SK-N-SH treated with all-trans-retinoic acid at 6 μM for 48 hours (cell line): ENCODE results near the gene CALY.

ENCODE experiments used
- ATAC-seq: fragments of 200-7000 bp; cut with Tn5 transposase; 3 replicates; pipeline ENCODE4 v1.9.1; 2020; ENCODE audit warnings: mild to moderate bottlenecking, moderate library complexity
- ARNTL ChIP-seq: fragments of 450-650 bp; formaldehyde crosslinking; IDR thresholded peaks from 2 replicates; pipeline ENCODE4 v1.5.0; 2020; ENCODE audit warnings: low read depth, mild to moderate bottlenecking, moderate library complexity, borderline replicate concordance
- BACH2 ChIP-seq: fragments of 250-450 bp; sonication (Bioruptor Pico); IDR thresholded peaks from 2 replicates; pipeline ENCODE4 v1.9.0; 2021; ENCODE audit warnings: mild to moderate bottlenecking, borderline replicate concordance
- CSDC2 ChIP-seq: fragments of 250-450 bp; sonication (Bioruptor Pico); IDR thresholded peaks from 2 replicates; pipeline ENCODE4 v1.5.0; 2020; ENCODE audit warnings: mild to moderate bottlenecking, moderate library complexity
- ESRRG ChIP-seq: fragments of 250-450 bp; sonication (Bioruptor Pico); IDR thresholded peaks from 2 replicates; pipeline ENCODE4 v1.6.1; 2021; ENCODE audit warnings: mild to moderate bottlenecking
- ISL1 ChIP-seq: fragments of 250-450 bp; sonication (Bioruptor Pico); IDR thresholded peaks from 2 replicates; pipeline ENCODE4 v2.1.2; 2022; ENCODE audit warnings: mild to moderate bottlenecking, moderate library complexity
- PPARA ChIP-seq: fragments of 250-450 bp; sonication (Bioruptor Pico); IDR thresholded peaks from 2 replicates; pipeline ENCODE4 v1.5.0; 2020; ENCODE audit warnings: mild to moderate bottlenecking, borderline replicate concordance
- RARB ChIP-seq: fragments of 250-450 bp; sonication (Bioruptor Pico); IDR thresholded peaks from 2 replicates; pipeline ENCODE4 v1.8.0; 2021; ENCODE audit warnings: mild to moderate bottlenecking, moderate library complexity
- ZC3H10 ChIP-seq: fragments of 250-450 bp; sonication (Bioruptor Pico); IDR thresholded peaks from 2 replicates; pipeline ENCODE4 v1.5.1; 2021; ENCODE audit warnings: mild to moderate bottlenecking, moderate library complexity
- ZFP3 ChIP-seq: fragments of 250-450 bp; sonication (Bioruptor Pico); IDR thresholded peaks from 2 replicates; pipeline ENCODE4 v1.5.0; 2020; ENCODE audit warnings: mild to moderate bottlenecking, moderate library complexity
- ZFP30 ChIP-seq: fragments of 450-650 bp; formaldehyde crosslinking; IDR thresholded peaks from 2 replicates; pipeline ENCODE4 v1.5.0; 2022; ENCODE audit warnings: mild to moderate bottlenecking, moderate library complexity
- ZNF565 ChIP-seq: fragments of 450-650 bp; formaldehyde crosslinking; conservative IDR thresholded peaks from 2 replicates; pipeline ENCODE4 v1.5.0; 2020; ENCODE audit warnings: low read depth, mild to moderate bottlenecking, moderate library complexity
- ZNF8 ChIP-seq: fragments of 450-650 bp; formaldehyde crosslinking; IDR thresholded peaks from 2 replicates; pipeline ENCODE4 v1.5.0; 2020; ENCODE audit warnings: mild to moderate bottlenecking, moderate library complexity
- TF ChIP-seq, protein P1 (sequence below): fragments of 250-450 bp; sonication (Bioruptor Pico); IDR thresholded peaks from 2 replicates; pipeline ENCODE4 v1.8.0; 2021; ENCODE audit warnings: low read depth, mild to moderate bottlenecking, moderate library complexity, borderline replicate concordance
- TF ChIP-seq, protein P2 (sequence below): fragments of 250-450 bp; sonication (Bioruptor Pico); IDR thresholded peaks from 2 replicates; pipeline ENCODE4 v1.5.1; 2021; ENCODE audit warnings: mild to moderate bottlenecking, moderate library complexity
- TF ChIP-seq, protein P3 (sequence below): fragments of 250-450 bp; sonication (Bioruptor Pico); IDR thresholded peaks from 2 replicates; pipeline ENCODE4 v1.5.1; 2020; ENCODE audit warnings: low read depth, mild to moderate bottlenecking, moderate library complexity
- TF ChIP-seq, protein P4 (sequence below): fragments of 250-450 bp; sonication (Bioruptor Pico); IDR thresholded peaks from 2 replicates; pipeline ENCODE4 v1.5.0; 2020; ENCODE audit warnings: mild to moderate bottlenecking, moderate library complexity
- TF ChIP-seq, protein P5 (sequence below): fragments of 250-450 bp; sonication (Bioruptor Pico); IDR thresholded peaks from 2 replicates; pipeline ENCODE4 v1.8.0; 2020; ENCODE audit warnings: mild to moderate bottlenecking, moderate library complexity, borderline replicate concordance

Gene CALY

DNA sequence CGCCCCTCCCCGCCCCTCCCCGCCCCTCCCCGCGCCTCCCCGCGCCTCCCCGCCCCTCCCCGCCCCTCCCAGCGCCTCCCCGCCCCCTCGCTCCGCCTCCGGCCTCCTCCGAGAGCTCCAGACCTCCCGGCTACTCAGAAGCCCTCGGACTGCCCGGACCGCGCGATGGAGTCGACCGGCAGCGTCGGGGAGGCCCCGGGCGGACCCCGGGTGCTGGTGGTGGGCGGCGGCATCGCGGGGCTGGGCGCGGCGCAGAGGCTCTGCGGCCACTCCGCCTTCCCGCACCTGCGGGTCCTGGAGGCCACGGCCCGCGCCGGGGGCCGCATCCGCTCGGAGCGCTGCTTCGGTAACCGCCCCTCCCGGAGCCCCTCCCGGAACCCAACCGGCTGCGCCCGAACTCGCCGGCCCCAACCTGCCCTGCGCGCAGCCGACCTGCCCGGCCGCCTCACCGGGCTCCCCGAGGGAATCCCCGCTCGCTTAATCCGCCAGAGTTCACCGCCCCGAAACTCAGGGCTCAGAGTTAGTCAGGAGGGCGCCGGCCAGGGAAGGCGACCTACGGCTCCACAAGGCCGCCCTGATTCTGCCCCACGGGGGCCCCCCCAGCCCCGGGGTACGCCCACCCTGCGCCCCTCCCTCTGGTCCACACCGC, 42.6 kb upstream of the CALY start, which contains the start of gene PAOX:
Gene PAOX (plus strand): TSS at position 111 of the 649 bp plus-strand sequence. CDS start 55 bp downstream, at position 166.
- ATAC-seq, result peak; percentile 45
- no peak for TF ChIP-seq ESRRG (CRISPR knock-in tag)
- TF ChIP-seq ISL1 (CRISPR knock-in tag), result no peak
- TF ChIP-seq, protein P1, sequence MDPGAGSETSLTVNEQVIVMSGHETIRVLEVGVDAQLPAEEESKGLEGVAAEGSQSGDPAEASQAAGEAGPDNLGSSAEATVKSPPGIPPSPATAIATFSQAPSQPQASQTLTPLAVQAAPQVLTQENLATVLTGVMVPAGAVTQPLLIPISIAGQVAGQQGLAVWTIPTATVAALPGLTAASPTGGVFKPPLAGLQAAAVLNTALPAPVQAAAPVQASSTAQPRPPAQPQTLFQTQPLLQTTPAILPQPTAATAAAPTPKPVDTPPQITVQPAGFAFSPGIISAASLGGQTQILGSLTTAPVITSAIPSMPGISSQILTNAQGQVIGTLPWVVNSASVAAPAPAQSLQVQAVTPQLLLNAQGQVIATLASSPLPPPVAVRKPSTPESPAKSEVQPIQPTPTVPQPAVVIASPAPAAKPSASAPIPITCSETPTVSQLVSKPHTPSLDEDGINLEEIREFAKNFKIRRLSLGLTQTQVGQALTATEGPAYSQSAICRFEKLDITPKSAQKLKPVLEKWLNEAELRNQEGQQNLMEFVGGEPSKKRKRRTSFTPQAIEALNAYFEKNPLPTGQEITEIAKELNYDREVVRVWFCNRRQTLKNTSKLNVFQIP (CRISPR knock-in tag), result no peak

DNA sequence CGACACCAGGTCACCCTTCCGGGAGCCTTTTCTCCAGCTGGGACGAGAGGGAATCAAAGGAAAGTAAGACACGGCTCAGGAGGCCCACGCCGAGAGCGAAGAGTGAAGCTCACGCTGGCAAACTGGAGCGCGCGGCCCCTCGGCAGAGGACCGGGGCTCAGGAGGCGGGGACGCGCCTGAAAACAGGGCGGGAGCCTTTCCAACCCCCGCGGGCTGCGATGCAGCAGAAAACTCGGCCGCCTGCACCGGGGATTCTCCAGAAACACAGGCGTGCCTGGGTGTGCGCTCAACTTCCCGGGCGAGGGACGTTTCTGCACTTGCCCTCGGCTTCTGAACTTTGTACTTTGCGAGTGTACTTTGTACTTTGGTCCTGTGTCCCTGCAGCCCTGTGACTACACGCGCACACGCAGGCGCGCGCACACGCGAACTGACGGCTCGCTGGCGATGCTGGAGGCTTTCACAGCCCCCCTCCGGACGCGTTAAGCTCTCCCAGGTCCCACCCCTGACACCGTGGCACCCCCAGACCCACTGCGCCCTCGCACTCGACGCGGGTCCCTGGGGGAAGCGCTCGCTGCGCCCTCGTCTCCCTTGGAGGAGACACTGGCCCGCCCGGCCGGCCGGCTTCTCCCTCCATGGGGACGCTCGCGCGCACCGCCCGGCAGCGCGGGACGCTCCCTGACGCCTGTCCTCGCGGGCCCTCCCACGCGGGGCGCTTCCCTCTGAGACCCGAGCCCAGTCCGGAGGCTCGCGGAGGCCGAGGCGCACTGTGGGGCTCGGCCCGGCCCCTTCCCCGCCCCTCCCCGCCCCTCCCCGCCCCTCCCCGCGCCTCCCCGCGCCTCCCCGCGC, 41.8 kb upstream of the CALY start:
- ATAC-seq, result peak; percentile 78
- TF ChIP-seq ISL1 (CRISPR knock-in tag) (no peak), ZFP3 (CRISPR knock-in tag) (no peak), CSDC2 (CRISPR knock-in tag) (no peak)

DNA sequence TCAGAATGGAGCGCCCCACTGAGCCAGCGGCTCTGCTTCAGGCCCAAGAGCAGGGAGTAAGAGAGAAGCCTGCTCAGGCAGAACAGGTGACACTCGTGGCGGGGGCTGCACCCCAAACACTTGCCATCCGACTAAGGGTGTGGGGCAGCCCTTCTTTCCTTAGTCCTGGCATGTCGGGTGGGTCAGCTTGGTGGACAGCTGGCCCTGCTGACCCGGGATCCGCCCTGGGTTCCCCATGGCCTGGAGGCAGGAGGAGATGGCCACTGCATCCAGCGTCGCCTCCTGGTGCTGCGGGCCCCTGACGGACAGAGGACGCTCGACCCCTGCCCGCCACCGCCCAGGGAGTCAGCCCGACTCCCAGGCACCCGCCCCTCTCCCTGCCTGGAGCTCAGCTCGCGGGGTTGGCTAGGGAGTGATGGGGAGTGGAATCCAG, 41.1 kb upstream of the CALY start:
- TF ChIP-seq ZC3H10 (CRISPR knock-in tag) (no peak), CSDC2 (CRISPR knock-in tag) (no peak), PPARA (CRISPR knock-in tag) (no peak), ZFP30 (no peak), ZNF8 (CRISPR knock-in tag) (no peak), ESRRG (CRISPR knock-in tag) (no peak), ZFP3 (CRISPR knock-in tag) (no peak), ZNF565 (CRISPR knock-in tag) (no peak), RARB (CRISPR knock-in tag) (no peak), BACH2 (no peak), ARNTL (CRISPR knock-in tag) (no peak)
- TF ChIP-seq, protein P2, sequence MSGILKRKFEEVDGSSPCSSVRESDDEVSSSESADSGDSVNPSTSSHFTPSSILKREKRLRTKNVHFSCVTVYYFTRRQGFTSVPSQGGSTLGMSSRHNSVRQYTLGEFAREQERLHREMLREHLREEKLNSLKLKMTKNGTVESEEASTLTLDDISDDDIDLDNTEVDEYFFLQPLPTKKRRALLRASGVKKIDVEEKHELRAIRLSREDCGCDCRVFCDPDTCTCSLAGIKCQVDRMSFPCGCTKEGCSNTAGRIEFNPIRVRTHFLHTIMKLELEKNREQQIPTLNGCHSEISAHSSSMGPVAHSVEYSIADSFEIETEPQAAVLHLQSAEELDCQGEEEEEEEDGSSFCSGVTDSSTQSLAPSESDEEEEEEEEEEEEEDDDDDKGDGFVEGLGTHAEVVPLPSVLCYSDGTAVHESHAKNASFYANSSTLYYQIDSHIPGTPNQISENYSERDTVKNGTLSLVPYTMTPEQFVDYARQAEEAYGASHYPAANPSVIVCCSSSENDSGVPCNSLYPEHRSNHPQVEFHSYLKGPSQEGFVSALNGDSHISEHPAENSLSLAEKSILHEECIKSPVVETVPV, result no peak
- TF ChIP-seq, protein P3, sequence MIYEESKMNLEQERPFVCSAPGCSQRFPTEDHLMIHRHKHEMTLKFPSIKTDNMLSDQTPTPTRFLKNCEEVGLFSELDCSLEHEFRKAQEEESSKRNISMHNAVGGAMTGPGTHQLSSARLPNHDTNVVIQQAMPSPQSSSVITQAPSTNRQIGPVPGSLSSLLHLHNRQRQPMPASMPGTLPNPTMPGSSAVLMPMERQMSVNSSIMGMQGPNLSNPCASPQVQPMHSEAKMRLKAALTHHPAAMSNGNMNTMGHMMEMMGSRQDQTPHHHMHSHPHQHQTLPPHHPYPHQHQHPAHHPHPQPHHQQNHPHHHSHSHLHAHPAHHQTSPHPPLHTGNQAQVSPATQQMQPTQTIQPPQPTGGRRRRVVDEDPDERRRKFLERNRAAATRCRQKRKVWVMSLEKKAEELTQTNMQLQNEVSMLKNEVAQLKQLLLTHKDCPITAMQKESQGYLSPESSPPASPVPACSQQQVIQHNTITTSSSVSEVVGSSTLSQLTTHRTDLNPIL (CRISPR knock-in tag), result no peak
- TF ChIP-seq, protein P4, sequence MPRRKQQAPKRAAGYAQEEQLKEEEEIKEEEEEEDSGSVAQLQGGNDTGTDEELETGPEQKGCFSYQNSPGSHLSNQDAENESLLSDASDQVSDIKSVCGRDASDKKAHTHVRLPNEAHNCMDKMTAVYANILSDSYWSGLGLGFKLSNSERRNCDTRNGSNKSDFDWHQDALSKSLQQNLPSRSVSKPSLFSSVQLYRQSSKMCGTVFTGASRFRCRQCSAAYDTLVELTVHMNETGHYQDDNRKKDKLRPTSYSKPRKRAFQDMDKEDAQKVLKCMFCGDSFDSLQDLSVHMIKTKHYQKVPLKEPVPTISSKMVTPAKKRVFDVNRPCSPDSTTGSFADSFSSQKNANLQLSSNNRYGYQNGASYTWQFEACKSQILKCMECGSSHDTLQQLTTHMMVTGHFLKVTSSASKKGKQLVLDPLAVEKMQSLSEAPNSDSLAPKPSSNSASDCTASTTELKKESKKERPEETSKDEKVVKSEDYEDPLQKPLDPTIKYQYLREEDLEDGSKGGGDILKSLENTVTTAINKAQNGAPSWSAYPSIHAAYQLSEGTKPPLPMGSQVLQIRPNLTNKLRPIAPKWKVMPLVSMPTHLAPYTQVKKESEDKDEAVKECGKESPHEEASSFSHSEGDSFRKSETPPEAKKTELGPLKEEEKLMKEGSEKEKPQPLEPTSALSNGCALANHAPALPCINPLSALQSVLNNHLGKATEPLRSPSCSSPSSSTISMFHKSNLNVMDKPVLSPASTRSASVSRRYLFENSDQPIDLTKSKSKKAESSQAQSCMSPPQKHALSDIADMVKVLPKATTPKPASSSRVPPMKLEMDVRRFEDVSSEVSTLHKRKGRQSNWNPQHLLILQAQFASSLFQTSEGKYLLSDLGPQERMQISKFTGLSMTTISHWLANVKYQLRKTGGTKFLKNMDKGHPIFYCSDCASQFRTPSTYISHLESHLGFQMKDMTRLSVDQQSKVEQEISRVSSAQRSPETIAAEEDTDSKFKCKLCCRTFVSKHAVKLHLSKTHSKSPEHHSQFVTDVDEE (CRISPR knock-in tag), result no peak
- TF ChIP-seq, protein P1 (CRISPR knock-in tag), result no peak
- TF ChIP-seq, protein P5, sequence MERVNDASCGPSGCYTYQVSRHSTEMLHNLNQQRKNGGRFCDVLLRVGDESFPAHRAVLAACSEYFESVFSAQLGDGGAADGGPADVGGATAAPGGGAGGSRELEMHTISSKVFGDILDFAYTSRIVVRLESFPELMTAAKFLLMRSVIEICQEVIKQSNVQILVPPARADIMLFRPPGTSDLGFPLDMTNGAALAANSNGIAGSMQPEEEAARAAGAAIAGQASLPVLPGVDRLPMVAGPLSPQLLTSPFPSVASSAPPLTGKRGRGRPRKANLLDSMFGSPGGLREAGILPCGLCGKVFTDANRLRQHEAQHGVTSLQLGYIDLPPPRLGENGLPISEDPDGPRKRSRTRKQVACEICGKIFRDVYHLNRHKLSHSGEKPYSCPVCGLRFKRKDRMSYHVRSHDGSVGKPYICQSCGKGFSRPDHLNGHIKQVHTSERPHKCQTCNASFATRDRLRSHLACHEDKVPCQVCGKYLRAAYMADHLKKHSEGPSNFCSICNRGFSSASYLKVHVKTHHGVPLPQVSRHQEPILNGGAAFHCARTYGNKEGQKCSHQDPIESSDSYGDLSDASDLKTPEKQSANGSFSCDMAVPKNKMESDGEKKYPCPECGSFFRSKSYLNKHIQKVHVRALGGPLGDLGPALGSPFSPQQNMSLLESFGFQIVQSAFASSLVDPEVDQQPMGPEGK (CRISPR knock-in tag), result no peak
- no peak for ATAC-seq
